DMS 273 (cell line): ENCODE data around the gene ELL.

Experiments used
- DNase-seq: peaks from one replicate; lab custom pipeline; 2025; ENCODE audit not compliant: unreplicated experiment; lab: John Stamatoyannopoulos, UW

The ELL gene

GRCh38 chr19:18506101-18506930 is 15.6 kb downstream of the ELL start:
- DNase-seq, result no peak

DNA sequence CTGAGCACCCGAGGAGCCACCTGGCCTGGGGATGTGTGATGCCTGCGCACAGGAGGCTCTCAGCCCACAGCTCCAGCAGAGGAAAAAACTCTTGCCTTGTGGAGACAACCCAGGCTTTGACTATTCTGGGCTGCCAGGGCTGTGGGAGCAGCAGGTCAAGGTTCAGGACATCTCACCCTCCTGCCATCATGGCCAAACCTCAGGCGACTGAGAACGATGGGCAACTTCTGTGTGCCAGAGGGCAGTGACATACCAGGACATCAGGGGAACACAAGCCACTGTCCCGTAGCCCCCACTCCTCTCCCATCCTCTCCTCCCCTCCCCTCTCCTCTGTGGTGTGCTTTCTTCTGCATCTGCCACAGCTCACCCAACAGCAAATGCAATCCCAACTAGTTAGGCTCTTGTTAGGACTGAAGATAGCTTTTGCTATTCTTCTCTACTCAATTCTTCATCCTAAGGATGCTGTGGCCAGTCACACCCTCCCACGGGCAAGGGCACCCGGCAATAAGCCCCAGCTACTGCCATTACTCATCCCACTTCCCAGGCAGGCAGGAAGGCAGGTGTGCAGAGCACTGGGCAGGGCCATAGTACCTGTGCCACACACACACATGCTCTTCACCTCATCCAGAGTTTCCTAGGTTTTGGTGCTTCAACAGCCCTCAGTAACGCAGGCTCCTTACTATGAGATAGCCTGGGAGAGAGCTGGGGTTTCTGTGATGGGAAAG is 16.8 kb downstream of the ELL start:
- no peak for DNase-seq

- DNase-seq, result no peak
Measured at GRCh38 chr19:18503971-18504885, 17.6 kb downstream of the ELL start.

GRCh38 chr19:18503337-18503970 is 18.4 kb downstream of the ELL start:
- DNase-seq, result no peak

DNA sequence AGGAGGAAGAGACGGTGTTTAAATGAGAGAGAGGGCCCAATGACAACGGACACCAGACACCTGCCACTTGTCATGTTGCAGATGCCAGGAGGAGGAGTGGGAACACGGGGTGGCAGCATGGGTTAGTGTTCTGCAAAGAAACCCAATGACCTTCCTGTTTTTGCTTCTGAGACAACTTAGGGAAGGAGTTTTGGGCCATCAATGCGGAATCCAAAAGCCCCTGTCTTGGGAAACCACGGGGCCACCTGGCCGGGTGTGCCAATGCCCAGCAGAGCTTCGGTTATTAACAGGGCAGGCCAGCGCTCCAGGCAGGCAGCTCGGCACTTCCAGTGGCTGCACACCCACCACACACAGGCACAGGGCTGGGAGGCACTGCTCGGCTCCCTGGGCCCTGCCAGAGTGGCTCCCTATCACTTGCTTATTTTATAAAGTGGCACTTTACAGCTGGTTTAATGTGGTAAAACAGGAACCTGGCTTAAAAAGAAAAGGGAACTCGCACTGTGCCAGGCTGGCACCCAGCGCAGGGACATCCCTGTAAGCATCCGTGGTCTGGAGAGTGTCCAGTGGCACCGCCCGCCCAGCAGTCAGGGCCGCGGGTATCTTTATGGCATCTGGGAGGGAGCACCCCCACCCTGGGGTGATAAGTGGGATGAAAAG is 19.1 kb downstream of the ELL start:
- DNase-seq, result no peak

- no peak for DNase-seq
Measured at GRCh38 chr19:18502246-18502637, 19.6 kb downstream of the ELL start.

DNA sequence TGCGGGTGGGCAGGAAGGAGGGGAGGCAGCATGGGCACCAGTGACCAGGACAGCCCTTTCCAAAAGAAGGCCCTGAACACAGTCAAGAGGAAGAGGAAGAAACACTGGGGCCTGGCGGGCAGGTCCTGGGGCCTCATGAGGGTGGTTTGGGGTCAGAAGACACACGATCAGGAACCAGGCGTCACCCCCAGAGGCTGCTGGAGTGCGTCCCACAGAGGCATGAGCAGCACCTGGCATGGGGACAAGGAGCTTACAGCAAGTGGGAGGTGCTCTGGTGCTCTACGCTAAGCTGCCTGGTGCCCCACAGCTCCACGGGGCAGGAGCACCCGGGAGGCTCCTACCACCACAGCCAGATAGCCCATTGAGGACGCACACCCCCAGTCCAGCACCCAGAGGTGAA is 20.0 kb downstream of the ELL start:
- no peak for DNase-seq

GRCh38 chr19:18501351-18501750 is 20.5 kb downstream of the ELL start:
- DNase-seq, result no peak

GRCh38 chr19:18500799-18501198 is 21.1 kb downstream of the ELL start:
- no peak for DNase-seq

DNA sequence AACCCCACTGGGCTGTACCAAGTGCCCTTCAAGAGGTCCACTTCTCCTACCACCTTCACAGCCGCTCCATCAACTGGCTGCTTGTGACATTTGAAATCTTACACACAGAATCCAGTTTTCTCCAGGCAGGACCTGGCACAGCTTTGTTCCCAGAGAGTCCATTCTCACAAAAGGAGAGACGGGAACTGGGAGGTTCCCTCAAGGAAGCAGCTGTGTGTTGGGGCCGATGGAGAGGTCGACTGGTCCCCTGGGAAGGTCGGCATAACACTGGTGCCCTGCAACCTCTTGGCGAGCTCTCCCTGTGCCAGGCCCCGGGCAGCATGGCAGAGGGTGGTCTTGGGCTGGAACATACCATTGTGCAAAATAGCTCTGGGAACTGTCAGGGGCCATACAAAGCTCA is 21.5 kb downstream of the ELL start:
- no peak for DNase-seq

DNA sequence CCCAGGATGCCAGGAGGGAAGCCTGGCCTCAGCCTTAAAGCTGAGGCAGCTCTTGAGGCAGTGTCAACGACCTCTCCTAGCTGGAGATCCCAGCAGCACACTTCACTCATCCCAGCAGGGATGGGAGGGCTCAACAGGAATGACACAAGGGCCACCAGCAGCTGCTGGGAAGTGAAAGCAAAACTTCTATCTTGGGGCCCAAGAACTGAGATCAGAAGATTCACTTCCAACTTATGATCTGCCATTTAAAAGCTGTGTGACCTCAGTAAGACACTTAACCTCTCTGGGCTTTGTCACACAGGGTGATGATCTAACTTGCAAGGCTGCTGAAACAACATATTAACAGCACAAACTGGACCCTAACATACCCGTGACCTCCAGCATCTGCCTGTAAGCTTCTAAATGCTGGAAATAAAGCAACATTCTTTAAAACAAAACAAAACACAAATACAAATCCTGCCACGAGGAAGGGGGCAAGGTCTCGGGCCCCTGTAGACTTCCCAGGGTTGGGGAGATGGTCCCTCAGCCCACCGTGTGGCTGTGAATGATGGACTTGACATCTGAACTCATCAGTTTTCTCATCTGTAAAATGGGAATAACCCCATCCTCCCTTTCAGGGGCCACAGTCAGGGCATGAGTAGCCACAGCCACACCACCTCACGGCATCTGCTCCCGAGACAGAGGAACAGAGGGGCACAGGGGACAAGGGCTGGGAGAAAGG is 22.7 kb downstream of the ELL start:
- no peak for DNase-seq

GRCh38 chr19:18496980-18497256 is 25.0 kb downstream of the ELL start:
- DNase-seq, result no peak

DNA sequence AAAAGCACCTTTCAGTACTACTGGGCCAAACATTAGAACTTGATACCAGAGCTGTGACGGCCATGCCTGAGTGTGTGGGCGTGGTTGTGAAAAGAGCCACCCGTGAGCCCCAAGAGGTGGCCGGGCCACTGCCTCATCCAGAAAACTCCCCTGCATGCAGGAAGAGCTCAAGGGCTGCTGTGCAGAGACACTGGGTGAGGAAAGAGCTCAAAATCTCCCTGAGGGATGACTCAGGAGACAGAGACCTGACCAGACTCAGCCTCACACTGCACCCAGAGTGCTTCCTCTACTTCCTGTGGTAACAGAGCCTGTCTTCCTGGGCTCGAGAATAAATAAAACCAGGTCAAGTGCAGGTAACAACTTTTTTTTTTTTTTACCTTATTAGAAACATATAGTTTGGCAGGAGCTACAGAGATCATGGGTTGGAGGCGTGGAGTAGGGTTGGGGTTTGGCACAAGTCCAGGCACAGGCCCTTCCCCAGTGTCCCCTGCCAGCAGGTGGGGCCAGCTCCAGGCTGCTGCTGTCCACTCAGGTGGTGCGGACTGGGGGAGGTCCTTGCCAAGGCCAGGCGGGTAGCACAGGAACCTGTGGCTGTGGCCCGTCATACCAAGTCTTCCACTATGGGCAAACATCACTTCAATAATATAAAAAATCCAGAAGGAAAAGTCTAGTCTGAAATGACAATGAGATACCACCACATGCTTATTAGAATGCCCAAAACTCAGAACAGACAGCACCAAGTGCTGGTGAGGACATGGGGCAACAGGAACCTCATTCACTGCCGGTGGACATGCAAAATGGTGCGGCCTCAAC is 25.5 kb downstream of the ELL start:
- DNase-seq, result no peak

DNA sequence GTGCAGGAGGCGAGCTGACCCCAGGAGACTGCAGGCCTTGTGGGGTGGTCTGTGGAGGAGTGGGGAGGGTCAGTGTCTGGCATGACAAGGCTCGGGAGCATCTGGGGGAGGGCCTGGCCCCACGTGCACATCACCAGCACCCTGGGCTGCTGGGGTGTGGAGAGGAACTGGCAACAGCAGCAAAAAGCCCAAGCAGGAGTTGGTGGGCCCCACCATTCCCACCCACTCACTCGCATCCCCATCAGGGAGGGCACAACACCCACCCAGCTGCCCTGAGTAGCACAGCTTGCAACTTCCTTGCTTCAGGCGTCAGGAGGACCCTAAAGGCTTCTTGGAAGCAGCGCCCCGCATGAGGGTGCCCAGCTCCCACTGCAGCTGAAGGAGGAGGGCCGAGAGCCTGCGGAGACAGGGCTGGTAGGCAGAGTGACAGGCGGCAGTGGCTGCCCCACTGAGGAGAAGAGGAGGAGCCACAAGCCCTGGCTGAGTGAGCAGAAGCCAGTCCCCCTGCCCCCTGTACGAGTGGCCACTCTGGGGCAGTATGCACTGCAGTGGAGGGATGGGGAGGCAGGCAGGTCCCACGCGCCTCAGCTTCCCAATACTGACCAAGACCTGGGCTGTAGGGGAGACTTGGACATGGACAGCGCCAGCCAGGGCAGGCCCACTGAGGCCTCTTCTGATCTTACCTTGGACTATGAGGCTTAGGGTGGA is 26.5 kb downstream of the ELL start:
- DNase-seq, result no peak

- no peak for DNase-seq
Measured at GRCh38 chr19:18494267-18494607, 27.6 kb downstream of the ELL start.

DNA sequence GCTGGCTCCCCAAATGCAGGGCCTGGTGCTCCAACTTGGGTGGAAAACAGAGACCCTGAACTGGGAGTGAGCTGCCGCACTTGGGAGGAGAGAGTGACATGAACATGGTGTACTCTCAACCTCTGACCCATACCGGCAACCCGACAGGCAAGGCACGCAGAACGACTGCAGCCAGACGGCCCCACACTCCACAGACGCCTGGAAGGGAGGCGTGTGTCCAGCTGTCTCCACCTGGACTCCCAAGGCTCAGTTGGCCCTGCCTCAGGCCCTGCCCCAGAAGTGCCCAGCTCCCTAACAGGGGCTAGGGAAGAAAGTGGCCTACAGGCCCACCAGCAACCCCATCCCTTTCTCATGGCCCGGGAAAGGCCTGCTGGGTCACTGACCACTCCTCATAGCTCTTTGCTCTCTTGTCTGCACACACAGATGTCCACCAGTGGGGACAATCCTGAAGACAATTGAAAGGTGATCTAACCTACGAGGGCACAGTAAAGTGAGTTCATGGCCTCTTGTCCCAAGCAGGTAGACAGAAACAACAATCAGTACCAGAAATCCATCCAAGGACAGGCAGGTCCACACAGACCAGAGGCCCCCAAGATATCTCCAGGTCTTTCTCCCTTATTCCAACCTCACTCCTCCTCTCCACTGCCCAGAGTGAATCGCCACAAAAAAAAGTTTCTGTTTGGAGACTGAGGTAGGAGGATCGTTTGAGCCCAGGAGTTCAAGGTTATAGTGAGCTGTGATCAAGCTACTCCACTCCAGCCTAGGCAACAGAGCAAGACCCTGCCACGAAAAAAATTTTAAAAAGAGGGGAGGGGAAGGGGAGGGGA is 28.2 kb downstream of the ELL start:
- DNase-seq, result no peak

DNA sequence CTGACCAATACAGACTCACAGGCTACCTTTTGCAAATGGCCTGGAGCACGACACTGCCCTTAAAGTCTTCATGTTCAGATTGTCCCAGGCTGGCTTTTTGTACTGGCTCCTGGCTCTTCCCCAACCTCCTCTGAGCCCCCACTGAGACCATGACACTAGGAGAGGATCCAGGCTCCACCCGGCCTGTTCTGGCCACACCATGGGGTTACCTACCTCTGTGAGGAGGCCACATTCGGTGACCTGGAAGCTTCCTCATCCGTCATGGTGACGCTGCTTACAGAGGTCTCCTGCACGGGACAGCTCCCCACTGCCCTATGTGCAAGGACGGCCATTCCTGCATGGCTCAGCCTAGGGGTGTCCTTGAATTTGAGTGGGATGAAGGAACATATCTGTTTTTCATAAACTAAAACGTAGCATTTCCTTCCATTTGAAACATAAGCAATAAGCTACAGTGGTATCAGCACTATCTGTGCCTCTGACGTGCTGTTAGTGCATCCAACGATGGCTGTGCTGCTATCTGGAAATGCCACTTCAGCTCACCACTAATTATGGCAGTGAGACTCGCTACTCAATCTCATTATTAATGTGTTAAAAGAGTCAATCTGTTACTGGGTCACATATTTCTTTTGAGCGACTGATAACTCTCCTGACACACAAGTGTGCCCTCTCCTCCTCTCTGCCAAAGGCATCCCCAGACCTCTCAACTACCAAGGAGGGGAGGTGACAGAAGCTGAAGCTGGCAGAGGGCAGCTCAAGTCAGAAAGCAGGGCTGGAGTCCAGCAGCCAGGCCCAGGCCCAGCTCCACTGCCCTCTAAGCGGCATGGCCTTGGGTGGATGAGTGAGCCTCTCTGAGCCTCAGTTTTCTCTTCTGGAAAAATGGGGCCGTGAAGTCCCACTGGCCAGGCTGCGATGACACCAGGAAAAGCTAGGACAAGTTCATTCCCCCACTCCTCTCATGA is 29.6 kb downstream of the ELL start:
- no peak for DNase-seq
